GM12874 (cell line): ENCODE measurements around the gene FER1L5.

Experiments
- CTCF ChIP-seq: IDR thresholded peaks from 2 replicates; pipeline ENCODE4 v1.5.1; 2011; ENCODE audit warnings: low read depth, mild to moderate bottlenecking, control low read depth, low read length, moderate library complexity; ENCODE audit not compliant: insufficient read depth

Gene FER1L5

GRCh38 chr2:96661324-96661723 lies 18.8 kb downstream of the FER1L5 start:
- TF ChIP-seq CTCF, result no peak

- TF ChIP-seq CTCF, result no peak
These were observed 19.8 kb downstream of the FER1L5 start for GRCh38 chr2:96662360-96662759.

- no peak for TF ChIP-seq CTCF
These were observed 20.6 kb downstream of the FER1L5 start for GRCh38 chr2:96663177-96663576.

GRCh38 chr2:96663829-96664228 lies 21.3 kb downstream of the FER1L5 start:
- no peak for TF ChIP-seq CTCF

GRCh38 chr2:96664366-96664925 lies 21.9 kb downstream of the FER1L5 start:
- TF ChIP-seq CTCF, result no peak

GRCh38 chr2:96665083-96665569 lies 22.6 kb downstream of the FER1L5 start:
- no peak for TF ChIP-seq CTCF

GRCh38 chr2:96668771-96669170 lies 26.2 kb downstream of the FER1L5 start:
- no peak for TF ChIP-seq CTCF
